ENCODE results near the gene ATP1B3.
"Not testable (repeated sequence)": the region's sequence is repeated elsewhere in the genome, so short reads cannot be mapped to it uniquely, and the experiment has no call there.

ATP1B3 gene

GRCh38 chr3:141860766-141861513 lies 15.5 kb upstream of the ATP1B3 start:
- no peak for DNase-seq (ENCODE audit: low spot score)

- no peak for DNase-seq (ENCODE audit: low spot score)
Observed at GRCh38 chr3:141862279-141862816, 14.1 kb upstream of the ATP1B3 start.

- no peak for DNase-seq (ENCODE audit: low spot score)
Observed at GRCh38 chr3:141863491-141863890, 13.0 kb upstream of the ATP1B3 start.

DNA sequence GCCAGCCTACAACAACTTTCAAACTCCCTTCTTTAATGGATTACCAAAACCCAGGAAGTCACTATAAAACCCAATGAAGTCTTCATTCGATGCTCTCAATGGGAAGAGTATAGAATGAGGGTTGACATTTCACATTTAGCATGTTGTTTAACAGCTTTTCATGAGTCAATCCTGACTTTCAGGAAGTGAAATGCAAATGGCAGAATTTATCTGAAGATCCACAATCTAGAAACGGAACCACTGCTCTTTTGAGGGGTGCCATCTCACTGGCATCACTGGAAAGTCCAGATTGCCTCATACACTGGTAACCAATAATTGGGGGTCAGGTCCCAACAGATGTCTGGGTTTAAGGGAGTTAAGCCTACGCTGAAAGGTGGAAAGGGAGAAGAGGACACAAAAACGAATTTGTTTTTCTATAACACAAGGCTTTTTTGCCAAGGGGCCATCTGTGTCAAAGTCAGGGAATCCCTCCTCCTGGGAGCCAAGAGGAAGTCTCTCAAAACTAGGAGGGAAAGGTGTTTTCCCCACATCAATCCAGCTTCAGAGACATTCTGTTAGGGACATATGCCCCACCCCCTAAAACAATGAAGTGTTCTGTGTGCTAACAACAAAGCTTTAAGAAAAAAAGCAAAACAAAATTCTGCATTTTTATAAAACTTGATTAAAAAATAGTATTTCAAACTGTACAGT lies 12.0 kb upstream of the ATP1B3 start:
- DNase-seq (ENCODE audit: low spot score): no peak

- DNase-seq (ENCODE audit: low spot score): no peak
Observed at GRCh38 chr3:141865101-141865500, 11.3 kb upstream of the ATP1B3 start.

DNA sequence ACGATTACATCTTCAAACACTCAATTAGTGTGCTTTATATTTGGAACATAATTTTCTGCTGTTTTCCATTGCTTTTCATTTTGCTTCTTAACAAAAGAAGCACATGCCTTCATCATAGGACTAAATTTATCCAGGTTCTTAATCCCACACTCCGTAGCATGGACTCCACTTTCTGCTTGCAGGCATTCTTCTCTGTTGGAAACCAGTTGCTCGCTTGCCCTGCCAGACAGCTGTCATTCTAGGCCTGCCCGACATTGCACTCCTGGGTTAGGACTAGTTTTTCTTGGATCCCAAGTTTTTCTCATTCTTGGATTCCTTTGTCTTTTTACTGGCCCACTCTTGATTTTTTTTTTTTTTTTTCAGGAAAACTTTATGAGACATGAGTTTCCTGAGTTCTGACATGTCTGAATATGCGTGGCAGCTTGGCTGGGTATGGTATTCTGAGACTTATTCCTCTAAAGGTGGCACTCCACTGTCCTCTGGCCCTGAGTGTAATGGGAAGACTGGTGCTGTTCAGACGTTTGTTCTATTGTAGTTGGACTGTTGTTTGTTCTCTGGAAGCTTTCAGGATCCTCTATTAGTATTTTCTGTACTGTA lies 6.3 kb upstream of the ATP1B3 start:
- no peak for DNase-seq (ENCODE audit: low spot score)

GRCh38 chr3:141875374-141875892 lies 1.0 kb upstream of the ATP1B3 start:
- DNase-seq (ENCODE audit: low spot score): peak; percentile 78

DNA sequence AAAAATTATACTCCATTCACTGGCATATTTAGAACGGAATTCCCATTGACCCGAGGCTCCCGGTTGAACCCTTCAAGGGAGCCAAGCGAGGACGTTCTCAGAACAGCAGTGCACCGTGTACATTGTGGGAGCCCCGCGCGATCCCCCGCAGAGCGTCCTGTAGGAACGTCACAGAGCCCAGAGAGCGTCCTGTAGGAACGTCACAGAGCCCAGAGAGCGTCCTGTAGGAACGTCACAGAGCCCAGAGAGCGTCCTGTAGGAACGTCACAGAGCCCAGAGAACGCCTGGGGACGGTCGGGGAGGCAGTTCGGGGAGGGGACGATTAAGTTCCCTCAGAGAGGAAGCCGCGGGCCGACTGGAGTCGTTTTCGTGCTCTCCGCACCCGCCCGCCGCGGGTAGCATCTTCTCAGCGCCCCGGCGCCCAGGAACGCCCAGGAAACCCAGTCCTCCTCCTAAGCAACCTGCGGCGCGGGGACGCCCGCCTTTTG lies 506 bp upstream of the ATP1B3 start:
- DNase-seq (ENCODE audit: low spot score): no peak

GRCh38 chr3:141876891-141877621 lies 613 bp downstream of the ATP1B3 start:
- DNase-seq (ENCODE audit: low spot score): no peak

GRCh38 chr3:141877911-141878310 lies 1.5 kb downstream of the ATP1B3 start:
- no peak for DNase-seq (ENCODE audit: low spot score)

DNA sequence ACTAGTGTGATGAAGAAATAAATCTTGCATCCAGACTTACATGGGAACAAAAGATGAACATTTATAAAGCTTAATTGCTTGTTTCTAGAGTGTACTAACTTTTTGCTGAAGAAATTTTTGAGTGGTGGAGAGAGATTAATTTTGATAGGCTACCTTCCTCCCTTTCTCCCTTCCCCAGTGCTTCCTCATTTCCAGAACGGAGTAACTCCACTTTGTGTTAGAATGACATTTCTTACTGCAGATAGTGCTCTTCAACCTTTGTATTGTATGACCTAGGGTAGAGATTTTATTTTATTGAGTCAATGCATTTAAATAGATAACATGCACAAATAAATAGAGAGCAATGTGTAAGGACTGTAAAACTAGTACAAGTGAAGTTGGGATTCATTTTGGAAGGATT lies 1.9 kb downstream of the ATP1B3 start:
- DNase-seq (ENCODE audit: low spot score): no peak

DNA sequence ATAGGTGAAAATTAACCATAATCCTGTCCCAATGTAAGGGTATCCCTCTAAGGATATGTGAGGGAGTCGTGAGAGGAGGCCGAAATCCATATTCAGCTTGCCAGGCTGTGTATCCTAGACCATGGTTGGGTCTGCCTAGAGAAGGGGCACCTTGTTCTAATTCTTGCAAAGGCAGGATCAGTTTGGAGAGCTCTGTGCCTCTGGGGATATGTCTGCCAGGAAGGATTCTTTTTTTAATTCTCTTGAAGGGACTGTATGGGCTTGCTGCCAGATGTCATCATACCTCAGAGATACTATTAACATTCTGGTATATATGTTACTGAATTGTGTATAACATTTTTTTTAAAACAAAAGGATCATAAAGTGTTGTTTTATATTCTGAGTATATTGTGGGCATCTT lies 2.4 kb downstream of the ATP1B3 start:
- DNase-seq (ENCODE audit: low spot score): no peak

DNA sequence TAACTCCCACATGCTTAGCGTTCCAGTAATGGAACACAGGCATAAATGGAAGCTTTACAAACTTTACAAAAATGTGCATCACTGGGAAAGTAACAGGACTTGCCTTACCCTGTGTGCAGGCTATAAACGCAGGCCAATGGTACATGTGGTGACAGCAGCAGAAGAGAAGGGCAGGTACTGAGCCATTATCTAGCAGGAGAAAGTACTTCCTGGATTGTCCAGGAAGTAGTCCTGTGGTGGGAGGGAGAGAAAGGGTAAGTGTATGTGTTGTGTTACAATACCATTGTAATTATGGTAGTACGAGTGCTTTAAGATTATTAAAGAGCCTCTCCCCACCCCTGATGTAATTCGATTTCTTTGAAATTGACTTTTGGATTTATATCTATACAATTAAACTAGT lies 5.3 kb downstream of the ATP1B3 start:
- no peak for DNase-seq (ENCODE audit: low spot score)

GRCh38 chr3:141887051-141887450 lies 10.6 kb downstream of the ATP1B3 start:
- DNase-seq (ENCODE audit: low spot score): no peak

- DNase-seq (ENCODE audit: low spot score): not testable (repeated sequence)
Observed at GRCh38 chr3:141888548-141888947, 12.1 kb downstream of the ATP1B3 start.

GRCh38 chr3:141894524-141895176 lies 18.2 kb downstream of the ATP1B3 start:
- no peak for DNase-seq (ENCODE audit: low spot score)

- DNase-seq (ENCODE audit: low spot score): no peak
Observed at GRCh38 chr3:141895731-141896130, 19.3 kb downstream of the ATP1B3 start.

DNA sequence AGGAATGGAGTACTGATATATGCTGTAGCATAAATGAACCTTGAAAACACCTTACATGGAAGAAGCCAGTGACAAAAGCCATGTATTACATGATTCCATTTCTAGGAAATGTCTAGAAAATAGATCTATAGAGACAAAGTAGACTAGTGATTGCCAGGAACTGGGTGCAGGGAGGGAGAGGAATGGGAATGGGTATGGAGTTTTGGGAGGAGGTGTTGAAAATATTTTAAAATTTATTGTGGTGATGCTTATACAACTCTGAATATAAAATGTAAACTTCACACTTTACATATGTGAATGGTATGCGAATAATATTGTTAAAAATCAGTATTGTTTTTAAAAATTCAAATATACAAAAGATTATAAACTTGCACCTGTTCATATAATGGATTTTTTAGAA lies 22.5 kb downstream of the ATP1B3 start:
- no peak for DNase-seq (ENCODE audit: low spot score)

- DNase-seq (ENCODE audit: low spot score): no peak
Observed at GRCh38 chr3:141900343-141900742, 23.9 kb downstream of the ATP1B3 start.

DNA sequence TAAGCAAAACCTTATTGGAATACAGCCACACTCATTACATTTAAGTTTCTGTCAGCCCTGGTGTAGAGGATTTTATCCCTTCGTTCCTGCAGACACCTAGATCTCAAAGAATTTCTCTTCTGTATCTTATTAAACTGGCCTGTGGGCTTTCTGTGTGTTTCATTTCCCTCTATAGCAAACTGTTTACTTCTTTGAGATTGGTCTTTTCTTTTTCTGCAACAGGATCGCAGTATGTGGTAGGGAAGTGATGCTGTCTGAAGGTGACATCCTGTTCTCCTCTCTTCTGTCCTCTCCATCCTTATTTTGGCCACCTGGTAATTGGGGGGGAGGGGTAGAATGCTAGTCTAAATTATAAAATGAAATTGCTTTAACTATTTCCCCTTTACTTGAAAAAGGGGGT lies 25.5 kb downstream of the ATP1B3 start:
- no peak for DNase-seq (ENCODE audit: low spot score)

DNA sequence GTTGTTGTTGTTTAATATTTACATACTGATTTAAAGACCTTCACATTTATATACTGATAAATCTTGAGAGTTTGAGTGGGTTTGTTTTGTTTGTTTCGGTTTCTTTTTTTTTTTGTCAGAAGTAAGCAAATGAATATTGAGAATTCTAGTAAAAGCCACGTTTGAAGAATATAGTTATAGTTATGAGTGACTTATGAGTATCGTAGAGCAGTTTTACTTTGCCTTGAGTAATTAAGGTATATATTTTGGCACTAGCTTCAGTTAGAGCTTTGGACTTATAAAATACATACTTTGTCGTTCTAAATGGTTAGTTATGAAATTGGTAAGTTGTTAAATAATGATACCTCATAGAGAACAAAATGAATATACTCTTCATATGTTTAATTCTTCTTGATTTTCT lies 27.8 kb downstream of the ATP1B3 start:
- no peak for DNase-seq (ENCODE audit: low spot score)

All from kidney capillary endothelial cell (primary cell).